NCI-H345 (cell line): Measurements from ENCODE around the gene TOR1A.
A peak's percentile ranks its signal among the peaks of the same experiment; 100 is the strongest.
"Not testable (repeated sequence)": the region's sequence is repeated elsewhere in the genome, so short reads cannot be mapped to it uniquely, and the experiment has no call there.

Experiments
- DNase-seq: peaks from one replicate; lab custom pipeline; 2025; lab: John Stamatoyannopoulos, UW

TOR1A gene

GRCh38 chr9:129822898-129823541 is 916 bp downstream of the TOR1A start:
- DNase-seq = no peak

DNA sequence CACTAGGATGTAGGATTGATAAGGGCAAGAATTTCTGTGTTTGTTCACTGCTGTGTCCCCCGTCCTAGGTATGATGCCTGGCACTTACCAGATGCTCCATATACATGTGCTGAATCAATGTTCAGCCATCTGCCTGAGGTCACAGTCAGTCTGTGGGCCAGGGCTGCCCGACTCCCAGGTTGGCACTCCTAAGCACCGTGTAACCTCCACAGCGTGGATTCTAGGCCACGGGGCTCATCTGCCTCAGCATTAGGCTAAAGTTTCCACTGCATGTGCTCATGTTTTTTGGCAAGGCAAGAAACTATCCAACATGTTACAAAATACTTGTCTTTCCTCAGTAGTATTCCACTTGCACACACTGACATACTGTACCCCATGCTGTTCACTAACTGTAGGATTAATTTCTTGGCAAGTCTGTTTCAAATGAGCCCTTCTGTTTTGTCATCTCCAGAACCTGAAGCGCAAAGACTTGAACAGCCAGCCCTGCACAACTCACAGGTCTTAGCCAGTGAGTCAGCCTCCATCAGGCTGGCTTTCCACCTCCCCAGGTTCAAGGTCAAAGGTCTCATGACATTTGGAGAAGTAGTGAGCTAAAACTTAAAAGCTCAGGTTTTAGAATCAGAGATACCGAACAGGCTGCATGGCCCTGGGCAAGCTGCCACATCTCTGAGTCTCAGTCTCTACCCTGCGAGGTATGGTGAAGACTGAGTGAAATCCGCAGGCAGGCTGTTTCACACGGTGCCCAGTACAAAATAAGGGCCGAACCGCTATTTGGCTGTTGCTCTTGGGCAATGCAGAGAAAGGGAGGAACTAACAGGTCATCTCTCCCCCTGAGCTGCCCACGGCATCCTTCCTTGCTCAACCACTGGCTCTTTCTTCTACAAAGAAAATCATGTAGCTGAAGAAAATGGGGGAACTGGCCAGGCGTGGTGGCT is 7.2 kb downstream of the TOR1A start:
- DNase-seq = no peak

GRCh38 chr9:129815278-129815677 is 8.7 kb downstream of the TOR1A start:
- DNase-seq = no peak

GRCh38 chr9:129814432-129815223 is 9.3 kb downstream of the TOR1A start:
- DNase-seq = no peak

- no peak for DNase-seq
Measured at GRCh38 chr9:129813661-129814060, 10.3 kb downstream of the TOR1A start.

DNA sequence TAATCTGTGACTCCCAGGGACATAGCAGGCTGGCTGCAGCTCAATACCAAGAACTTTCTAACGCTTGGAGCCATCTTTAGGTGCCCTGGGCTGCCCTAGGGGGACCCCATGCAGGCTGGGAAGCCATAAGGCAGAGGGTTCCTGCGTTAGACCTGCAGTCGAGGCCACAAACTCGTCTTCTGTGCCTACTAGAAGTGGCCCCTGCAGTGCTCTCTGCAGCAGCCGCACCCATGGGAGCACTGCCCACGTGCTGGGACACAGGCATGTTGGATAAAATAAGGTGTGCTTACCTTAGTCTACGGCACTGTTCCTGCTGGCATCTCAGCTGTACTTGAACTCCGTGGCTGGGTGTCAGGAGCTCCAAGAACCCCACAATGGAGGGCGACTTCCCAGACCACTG is 11.6 kb downstream of the TOR1A start:
- no peak for DNase-seq

- DNase-seq = no peak
Measured at GRCh38 chr9:129811967-129812363, 12.0 kb downstream of the TOR1A start.

- no peak for DNase-seq
Measured at GRCh38 chr9:129810788-129811187, 13.1 kb downstream of the TOR1A start.

DNA sequence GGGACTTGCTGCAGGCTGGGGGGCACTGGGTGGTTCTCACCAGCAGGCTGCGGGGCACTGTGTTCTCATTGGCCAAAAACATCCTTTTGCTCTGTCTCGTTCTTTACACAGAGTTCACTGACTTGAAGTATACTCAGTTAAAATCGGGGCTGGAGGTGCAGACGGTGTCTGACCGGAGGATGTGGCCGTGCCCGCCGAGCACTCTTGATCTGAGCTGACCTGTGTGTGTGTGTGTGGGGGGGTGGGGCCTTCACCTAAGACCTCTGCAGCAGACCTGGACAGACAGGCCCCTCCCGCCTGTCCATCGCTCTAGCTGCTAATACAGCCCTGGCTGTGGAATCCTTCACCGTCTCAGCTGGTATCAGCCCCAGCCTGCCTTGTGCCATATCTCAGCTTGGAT is 13.8 kb downstream of the TOR1A start:
- no peak for DNase-seq

GRCh38 chr9:129809346-129809745 is 14.6 kb downstream of the TOR1A start:
- no peak for DNase-seq

- no peak for DNase-seq
Measured at GRCh38 chr9:129806061-129806460, 17.9 kb downstream of the TOR1A start.

DNA sequence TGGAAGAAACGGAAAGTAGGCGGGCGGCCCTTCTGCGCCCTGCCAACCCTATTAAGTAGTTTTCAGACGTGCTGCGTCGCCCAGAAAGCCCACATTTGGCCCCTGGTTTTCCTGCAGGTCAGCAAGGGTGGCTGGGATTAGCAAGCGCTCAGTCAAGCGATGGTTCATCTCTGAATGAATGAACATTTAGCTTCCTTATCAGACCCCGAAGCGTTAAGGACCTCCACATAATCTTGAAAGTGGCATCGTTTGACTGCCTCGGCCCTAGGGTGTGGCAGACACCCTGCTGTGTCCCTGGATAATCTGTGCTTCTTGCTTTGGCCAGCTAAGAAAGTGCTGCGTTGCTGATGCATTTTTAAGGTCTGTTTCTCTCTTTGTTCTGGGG is 20.3 kb downstream of the TOR1A start:
- no peak for DNase-seq

- peak; percentile 96 for DNase-seq
Measured at GRCh38 chr9:129802833-129803675, 20.9 kb downstream of the TOR1A start, which contains the start of gene TOR1B. TOR1B (plus strand) TSS chr9:129803184; CDS start chr9:129803213, 29 bp downstream.

DNA sequence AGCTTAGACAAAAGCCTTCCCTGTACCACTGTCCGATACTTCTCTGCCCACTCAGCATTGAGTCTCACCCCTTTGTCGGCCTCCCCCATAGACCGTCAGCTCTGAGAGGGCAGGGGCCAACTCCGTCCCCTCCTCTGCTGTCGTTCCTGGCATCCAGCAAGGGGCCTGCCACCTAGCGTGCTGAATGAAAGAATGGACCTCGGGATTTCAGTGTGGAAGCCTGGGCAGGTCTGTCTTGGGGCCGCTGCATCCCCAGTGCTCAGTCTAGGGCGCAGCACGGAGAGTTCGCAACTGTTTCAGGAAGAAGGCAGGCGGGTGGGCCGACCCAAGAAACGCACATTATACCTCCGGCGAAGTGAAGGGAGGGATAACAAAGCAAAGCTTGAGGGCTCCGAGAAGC is 22.4 kb downstream of the TOR1A start:
- no peak for DNase-seq

- DNase-seq = no peak
Measured at GRCh38 chr9:129798973-129799372, 25.0 kb downstream of the TOR1A start.

- not testable (repeated sequence) for DNase-seq
Measured at GRCh38 chr9:129796029-129796428, 27.9 kb downstream of the TOR1A start.

GRCh38 chr9:129794549-129794948 is 29.4 kb downstream of the TOR1A start:
- no peak for DNase-seq

DNA sequence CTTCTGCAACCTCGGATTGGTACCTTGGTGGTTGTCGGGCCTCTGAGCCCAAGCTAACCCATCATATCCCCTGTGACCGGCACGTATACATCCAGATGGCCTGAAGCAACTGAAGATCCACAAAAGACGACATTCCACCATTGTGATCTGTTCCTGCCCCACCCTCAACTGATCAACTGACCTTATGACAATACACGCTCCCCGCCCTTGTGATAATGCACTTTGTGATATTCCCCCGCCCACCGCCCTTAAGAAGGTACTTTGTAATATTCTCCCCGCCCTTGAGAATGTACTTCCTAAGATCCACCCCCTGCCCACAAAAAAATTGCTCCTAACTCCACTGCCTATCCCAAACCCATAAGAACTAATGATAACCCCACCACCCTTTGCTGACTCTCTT is 37.5 kb downstream of the TOR1A start:
- DNase-seq = no peak

GRCh38 chr9:129785866-129786265 is 38.1 kb downstream of the TOR1A start:
- DNase-seq = no peak

DNA sequence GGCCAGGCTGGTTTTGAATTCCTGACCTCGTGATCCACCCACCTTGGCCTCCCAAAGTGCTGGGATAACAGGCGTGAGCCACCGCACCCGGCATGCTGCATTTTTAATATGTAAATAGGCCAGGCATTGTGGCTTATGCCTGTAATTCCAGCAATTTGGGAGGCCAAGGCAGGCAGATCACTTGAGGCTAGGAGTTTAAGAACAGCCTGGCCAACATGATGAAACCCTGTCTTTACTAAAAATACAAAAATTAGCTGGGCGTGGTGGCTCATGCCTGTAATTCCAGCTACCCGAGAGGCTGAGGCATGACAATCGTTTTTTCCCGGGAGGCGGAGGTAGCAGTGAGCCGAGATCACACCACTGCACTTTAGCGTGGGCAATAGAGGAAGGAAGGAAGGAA is 39.0 kb downstream of the TOR1A start:
- DNase-seq = not testable (repeated sequence)

DNA sequence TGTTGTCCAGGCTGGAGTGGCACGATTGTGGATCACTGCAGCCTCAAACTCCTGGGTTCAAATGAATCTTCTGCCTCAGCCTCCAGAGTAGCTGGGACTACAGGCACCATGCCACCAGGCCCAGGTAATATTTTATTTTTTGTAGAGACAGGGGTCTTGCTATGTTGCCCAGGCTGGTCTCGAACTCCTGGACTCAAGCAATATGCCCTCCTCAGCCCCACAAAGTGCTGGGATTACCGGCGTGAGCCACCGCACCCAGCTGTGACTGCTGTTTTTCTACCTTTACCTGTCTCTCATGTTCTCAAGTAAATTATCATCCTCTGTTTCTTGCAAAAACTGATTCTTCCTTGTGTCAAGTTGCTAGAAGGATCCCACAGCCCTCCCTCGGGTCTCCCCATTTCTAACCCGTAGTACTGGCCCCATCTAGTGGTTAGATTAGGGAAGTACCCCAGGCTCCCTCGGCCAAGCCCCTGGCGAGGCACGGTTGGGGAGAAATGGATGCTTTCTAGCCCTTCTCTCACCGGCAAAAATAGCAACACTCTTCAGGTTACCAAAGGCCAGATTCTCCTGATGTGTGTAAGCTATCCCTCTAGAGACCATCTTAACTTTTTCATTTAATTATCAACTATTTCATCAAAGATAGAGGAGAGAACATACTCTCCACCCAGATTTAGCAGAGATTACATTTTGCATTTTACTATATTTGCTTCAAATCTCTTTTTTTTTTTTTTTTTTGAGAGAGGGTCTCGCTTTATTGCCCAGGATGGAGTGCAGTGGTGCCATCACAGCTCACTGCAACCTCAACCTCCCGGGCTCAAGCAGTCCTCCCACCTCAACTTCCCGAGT is 40.2 kb downstream of the TOR1A start:
- peak; percentile 71 for DNase-seq
